ENCODE data around the gene ARHGAP23. TPM values are rescaled to one million over a fixed set of nuclear protein-coding genes. Genes with fewer than 3 reads are reported as not detected.

Gene ARHGAP23
- total RNA-seq, 1 donor from 2014 or later = 0.61 TPM

DNA sequence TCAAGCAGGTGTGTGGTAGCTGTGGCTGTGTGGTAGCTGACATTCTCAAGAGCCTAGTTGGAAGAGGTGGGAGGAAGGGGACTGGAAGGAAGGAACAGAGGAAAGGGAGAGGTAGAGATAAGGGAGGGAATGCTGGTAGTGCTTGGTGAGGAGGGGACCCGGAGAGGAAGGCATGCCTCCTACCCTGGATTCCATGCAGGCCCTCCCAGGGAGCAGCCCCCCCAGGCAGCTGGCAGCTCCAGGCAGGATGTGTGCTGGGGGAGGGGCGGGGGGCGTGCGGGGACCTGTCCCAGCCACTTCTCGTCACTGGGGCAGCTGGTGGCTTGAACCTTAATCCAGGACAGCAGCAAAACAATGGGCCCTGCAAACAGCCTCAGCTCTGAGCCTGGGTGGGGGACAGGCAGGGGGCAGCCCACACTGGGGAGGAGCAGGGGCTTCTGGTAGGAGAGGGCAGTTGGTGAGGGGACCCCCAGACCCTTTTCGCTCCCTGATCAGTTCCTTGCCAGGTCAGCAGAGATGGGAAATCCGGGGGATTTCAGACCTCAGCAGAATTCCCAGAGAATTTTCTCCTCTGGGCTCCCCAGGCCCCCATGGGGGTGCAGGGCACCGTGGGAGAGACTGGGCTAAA, 27.1 kb downstream of the ARHGAP23 start:
- DNase-seq = no peak
- Mint-ChIP-seq H3K36me3 (ENCODE audit: low read depth) (no peaks in the 10 kb centered on the region), H3K4me3 (no peak overlapping the region), H3K4me1 (peaks cover 5% of the 10 kb centered on the region), H3K9me3 (no peaks in the 10 kb centered on the region), H3K27me3 (peaks cover 44% of the 10 kb centered on the region), H3K27ac (no peak overlapping the region)
- intact Hi-C loops (cut with micrococcal nuclease) = no loop called here

DNA sequence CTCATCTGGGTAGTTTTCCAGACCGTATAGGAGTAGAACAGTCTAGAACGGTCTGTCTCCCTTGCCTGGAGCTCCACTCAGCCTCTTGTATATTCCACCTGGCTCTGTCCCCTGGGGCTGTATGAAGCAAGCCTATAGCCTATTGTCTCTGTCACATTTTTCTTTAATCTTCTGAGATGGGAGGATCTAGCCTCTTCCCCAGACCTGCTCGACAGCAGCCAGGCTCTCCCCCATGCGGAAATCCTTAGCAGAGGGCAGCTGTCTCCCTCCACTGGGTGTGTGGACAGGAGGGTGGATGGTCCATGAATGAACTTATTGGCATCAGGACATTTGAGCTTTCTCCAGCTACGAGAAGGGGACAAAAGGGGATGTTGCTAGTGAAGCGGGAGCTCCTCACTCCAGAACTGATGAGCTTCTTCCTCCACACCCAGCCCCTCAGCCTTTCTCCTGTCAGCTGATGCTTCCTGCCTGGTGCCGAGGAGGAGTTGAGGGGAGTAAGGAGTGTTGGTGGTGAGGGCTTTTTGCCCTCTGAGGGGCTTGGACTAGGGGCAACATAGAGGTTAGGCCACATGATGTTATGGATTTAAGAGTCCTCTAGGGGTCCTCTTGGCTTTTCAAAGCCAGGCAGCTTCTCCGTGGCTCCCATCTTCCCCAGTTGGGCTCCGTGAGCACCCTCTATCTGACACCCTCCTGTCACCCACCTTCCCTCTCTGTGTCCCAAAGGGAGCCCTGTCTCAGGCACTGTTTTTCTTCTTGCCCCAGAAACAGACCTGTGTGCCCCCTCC, 28.0 kb downstream of the ARHGAP23 start:
- intact Hi-C loops (cut with micrococcal nuclease) = no loop called here
- no peak overlapping the region for H3K4me3 Mint-ChIP-seq
- no peaks in the 10 kb centered on the region for H3K36me3 Mint-ChIP-seq (ENCODE audit: low read depth)
- peaks cover 5% of the 10 kb centered on the region for H3K4me1 Mint-ChIP-seq
- no peak overlapping the region for H3K27ac Mint-ChIP-seq
- peaks cover 40% of the 10 kb centered on the region for H3K27me3 Mint-ChIP-seq
- DNase-seq = no peak
- no peaks in the 10 kb centered on the region for H3K9me3 Mint-ChIP-seq

GRCh38 chr17:38457577-38458371, 29.5 kb downstream of the ARHGAP23 start:
- no peaks in the 10 kb centered on the region for H3K9me3 Mint-ChIP-seq
- peaks cover 5% of the 10 kb centered on the region for H3K4me1 Mint-ChIP-seq
- H3K4me3 Mint-ChIP-seq = no peak overlapping the region
- no peak for DNase-seq
- no peak overlapping the region for H3K27ac Mint-ChIP-seq
- H3K27me3 Mint-ChIP-seq = peaks cover 27% of the 10 kb centered on the region
- intact Hi-C loops (cut with micrococcal nuclease) = no loop called here
- H3K36me3 Mint-ChIP-seq (ENCODE audit: low read depth) = no peaks in the 10 kb centered on the region

DNA sequence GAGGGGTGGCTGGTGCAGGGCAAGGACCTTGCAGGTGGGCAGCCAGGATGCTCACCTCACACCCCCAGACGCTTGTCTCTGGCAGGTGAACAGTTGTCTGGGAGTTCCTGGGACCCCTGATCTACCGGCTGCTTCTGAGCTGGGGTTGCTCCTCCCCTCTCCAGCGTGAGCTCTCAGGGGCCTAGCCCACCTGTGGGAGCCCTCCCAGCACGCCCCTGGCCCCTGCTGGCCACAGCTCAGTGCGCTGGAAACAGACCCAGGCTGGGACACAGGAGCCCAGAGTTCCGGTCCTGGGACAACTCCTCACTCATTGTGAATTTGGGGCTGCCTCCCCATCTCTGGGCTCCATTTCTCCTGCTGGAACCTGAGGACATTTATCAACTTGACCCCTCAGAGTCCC, 30.3 kb downstream of the ARHGAP23 start:
- no peaks in the 10 kb centered on the region for H3K36me3 Mint-ChIP-seq (ENCODE audit: low read depth)
- H3K27ac Mint-ChIP-seq = no peak overlapping the region
- H3K4me3 Mint-ChIP-seq = no peak overlapping the region
- no peaks in the 10 kb centered on the region for H3K4me1 Mint-ChIP-seq
- peaks cover 21% of the 10 kb centered on the region for H3K27me3 Mint-ChIP-seq
- H3K9me3 Mint-ChIP-seq = no peaks in the 10 kb centered on the region
- DNase-seq = no peak
- intact Hi-C loops (cut with micrococcal nuclease) = no loop called here

DNA sequence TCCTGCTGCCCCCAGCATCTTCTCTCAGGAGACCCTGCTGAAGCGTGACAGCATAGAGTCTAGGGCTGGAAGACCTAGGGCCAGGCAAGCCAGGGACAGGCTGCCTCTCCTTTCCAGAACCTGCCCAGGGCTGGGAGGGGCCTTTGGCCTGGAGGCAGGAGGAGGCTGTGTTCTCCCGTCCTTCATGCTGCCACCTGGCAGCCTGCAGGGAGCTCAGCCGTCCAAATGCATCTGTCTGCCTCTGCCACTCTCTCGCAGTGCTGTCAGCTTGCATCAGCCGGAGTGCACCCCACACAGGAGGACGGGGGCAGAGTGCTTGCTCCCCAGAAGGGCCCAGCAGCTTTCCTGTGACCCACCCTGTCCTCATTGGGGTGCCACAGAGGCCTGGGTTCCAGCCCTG, 31.3 kb downstream of the ARHGAP23 start:
- DNase-seq = no peak
- Mint-ChIP-seq H3K27ac (no peak overlapping the region), H3K4me3 (no peak overlapping the region), H3K4me1 (no peaks in the 10 kb centered on the region), H3K9me3 (no peaks in the 10 kb centered on the region), H3K36me3 (ENCODE audit: low read depth) (no peaks in the 10 kb centered on the region), H3K27me3 (peaks cover 16% of the 10 kb centered on the region)
- intact Hi-C loops (cut with micrococcal nuclease) = no loop called here

DNA sequence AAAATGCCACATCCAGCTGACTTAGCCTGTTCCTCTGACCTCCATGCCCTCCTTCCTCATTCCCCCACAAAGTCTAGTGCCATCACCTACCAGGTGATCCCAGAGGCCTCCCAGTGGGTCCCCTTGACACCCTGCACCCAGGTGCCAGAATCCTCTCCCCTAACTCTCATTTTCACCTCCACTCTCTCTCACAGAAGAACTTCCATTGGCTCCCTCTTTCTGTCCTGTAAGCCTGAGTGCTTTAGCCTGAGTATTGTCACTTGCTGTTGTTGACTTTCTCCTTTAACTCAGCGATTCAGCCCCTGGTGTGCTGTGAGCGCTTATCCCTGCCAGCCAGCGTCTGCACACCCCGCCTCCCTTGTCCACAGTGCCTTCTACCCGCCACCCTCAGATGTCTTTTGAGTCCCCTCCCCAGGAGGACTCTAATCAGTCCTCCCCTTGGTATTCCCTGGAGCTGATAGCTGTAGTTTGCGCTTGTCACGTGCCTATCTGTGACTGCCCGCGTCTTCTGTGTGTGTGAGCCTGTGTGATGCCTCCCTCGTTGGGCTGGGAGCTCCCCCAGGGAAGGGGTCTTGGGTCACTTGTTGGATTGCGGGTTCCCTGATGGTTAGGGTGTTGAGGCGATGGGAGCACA, 31.9 kb downstream of the ARHGAP23 start:
- peaks cover 9% of the 10 kb centered on the region for H3K27me3 Mint-ChIP-seq
- H3K4me1 Mint-ChIP-seq = no peaks in the 10 kb centered on the region
- no peak overlapping the region for H3K4me3 Mint-ChIP-seq
- H3K27ac Mint-ChIP-seq = no peak overlapping the region
- H3K36me3 Mint-ChIP-seq (ENCODE audit: low read depth) = no peaks in the 10 kb centered on the region
- DNase-seq = no peak
- intact Hi-C loops (cut with micrococcal nuclease) = no loop called here
- no peaks in the 10 kb centered on the region for H3K9me3 Mint-ChIP-seq

DNA sequence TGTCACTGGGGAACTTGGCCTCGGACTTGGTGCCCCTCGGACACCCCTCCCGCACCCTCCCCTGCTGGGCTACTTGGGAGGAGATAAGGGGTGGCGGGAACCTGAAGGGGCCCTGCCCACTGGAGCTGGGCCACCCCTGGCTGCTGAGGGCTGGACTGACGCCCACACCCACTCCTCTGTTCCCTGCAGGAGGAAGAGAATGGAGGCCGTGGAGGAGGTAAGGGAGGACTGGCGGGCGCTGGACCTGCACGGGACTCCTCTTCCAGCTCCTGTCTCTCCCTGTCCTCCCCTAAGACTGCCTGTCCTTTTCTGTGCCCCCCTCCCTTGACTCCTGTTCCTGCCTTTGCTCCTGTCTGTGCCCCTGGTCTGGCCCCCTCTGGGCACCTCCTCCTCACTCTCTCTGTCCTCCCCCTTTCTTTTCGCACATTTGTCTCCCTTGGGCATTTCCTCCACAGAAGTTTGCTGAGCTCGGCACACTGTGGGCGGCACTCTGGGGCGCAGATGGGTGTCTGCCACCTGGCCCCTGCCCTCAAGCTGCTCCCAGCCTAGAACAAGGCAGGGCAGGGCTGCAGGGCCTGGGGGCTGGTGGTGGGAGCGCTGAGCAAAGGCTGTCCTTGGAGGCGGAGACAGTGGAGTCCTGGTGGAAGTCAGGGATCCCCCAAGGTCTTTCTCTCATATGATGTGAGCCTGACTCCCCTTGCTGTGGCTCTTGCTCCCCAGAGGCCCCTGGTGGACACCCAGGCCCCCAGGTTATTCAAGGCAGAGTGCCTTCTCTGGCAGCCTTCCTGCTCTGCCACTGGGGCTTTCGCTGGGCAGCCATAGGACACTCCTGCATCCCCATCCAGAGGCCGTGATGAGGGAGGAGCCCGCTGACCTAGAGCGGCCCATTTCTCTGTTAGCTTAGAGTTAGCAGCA, 32.7 kb downstream of the ARHGAP23 start:
- H3K4me1 Mint-ChIP-seq = no peaks in the 10 kb centered on the region
- peaks cover 9% of the 10 kb centered on the region for H3K27me3 Mint-ChIP-seq
- H3K4me3 Mint-ChIP-seq = no peak overlapping the region
- H3K36me3 Mint-ChIP-seq (ENCODE audit: low read depth) = no peaks in the 10 kb centered on the region
- no peak overlapping the region for H3K27ac Mint-ChIP-seq
- DNase-seq = no peak
- no peaks in the 10 kb centered on the region for H3K9me3 Mint-ChIP-seq
- intact Hi-C loops (cut with micrococcal nuclease) = no loop called here

DNA sequence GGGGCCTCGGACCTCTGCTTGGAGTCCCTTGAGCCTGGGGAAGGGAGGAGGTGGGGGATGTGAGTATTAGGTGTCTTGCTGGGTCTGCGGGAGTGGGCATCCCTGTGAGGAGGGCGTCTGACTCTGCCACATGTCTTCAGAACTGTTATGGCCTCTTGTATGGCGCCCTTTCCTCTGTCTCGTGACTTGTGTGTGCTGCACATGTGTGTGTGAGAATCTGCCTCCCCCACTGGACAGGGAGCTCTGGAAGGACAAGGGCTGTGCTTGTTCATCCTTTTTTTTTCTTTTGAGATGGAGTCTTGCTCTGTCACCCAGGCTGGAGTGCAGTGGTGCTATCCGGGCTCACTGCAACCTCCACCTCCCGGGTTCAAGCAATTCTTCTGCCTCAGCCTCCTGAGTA, 33.4 kb downstream of the ARHGAP23 start:
- Mint-ChIP-seq H3K4me3 (no peak overlapping the region), H3K9me3 (no peaks in the 10 kb centered on the region), H3K27me3 (peaks cover 5% of the 10 kb centered on the region), H3K27ac (no peak overlapping the region), H3K4me1 (no peaks in the 10 kb centered on the region), H3K36me3 (ENCODE audit: low read depth) (no peaks in the 10 kb centered on the region)
- no peak for DNase-seq
- intact Hi-C loops (cut with micrococcal nuclease) = no loop called here

DNA sequence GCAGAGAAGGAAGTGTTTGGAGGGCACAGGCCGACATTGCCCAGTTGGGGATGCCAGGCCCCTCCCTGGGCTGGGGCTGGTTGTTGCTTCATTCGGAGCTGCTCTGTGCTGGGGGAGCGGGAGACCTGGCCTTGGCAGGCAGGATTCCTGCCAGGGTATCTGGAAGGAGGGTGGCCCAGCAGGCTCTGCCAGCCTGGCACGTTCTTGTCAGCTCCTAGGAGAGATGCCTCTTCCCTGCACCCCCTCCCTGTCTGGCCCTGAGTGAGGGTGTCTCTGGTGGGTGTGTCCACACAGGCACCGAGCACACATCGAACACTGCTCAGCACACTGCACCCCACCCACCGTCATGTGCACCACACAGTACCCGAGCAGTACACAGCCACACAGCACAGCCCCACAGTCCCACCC, 35.2 kb downstream of the ARHGAP23 start:
- H3K4me1 Mint-ChIP-seq = no peaks in the 10 kb centered on the region
- intact Hi-C loops (cut with micrococcal nuclease) = no loop called here
- no peak overlapping the region for H3K27ac Mint-ChIP-seq
- no peak overlapping the region for H3K4me3 Mint-ChIP-seq
- no peaks in the 10 kb centered on the region for H3K36me3 Mint-ChIP-seq (ENCODE audit: low read depth)
- H3K27me3 Mint-ChIP-seq = no peaks in the 10 kb centered on the region
- no peak for DNase-seq
- no peaks in the 10 kb centered on the region for H3K9me3 Mint-ChIP-seq

GRCh38 chr17:38464251-38464722, 36.0 kb downstream of the ARHGAP23 start:
- Mint-ChIP-seq H3K4me3 (no peak overlapping the region), H3K4me1 (no peaks in the 10 kb centered on the region), H3K27ac (no peak overlapping the region), H3K9me3 (no peaks in the 10 kb centered on the region), H3K36me3 (ENCODE audit: low read depth) (no peaks in the 10 kb centered on the region), H3K27me3 (no peaks in the 10 kb centered on the region)
- intact Hi-C loops (cut with micrococcal nuclease) = no loop called here
- no peak for DNase-seq

- no peak for DNase-seq
- H3K4me1 Mint-ChIP-seq = no peaks in the 10 kb centered on the region
- intact Hi-C loops (cut with micrococcal nuclease) = no loop called here
Measured at GRCh38 chr17:38464723-38465390, 36.6 kb downstream of the ARHGAP23 start.

GRCh38 chr17:38465391-38466345, 37.4 kb downstream of the ARHGAP23 start:
- no peak for DNase-seq
- Mint-ChIP-seq H3K4me3 (no peak overlapping the region), H3K27ac (no peak overlapping the region), H3K27me3 (no peaks in the 10 kb centered on the region), H3K9me3 (no peaks in the 10 kb centered on the region), H3K4me1 (no peaks in the 10 kb centered on the region), H3K36me3 (ENCODE audit: low read depth) (no peaks in the 10 kb centered on the region)
- intact Hi-C loops (cut with micrococcal nuclease) = no loop called here

More at GRCh38 chr17:38464723-38465390, 36.6 kb downstream of the ARHGAP23 start:
- no peaks in the 10 kb centered on the region for H3K36me3 Mint-ChIP-seq (ENCODE audit: low read depth)
- no peaks in the 10 kb centered on the region for H3K9me3 Mint-ChIP-seq
- H3K27me3 Mint-ChIP-seq = no peaks in the 10 kb centered on the region
- H3K27ac Mint-ChIP-seq = no peak overlapping the region
- H3K4me3 Mint-ChIP-seq = no peak overlapping the region

Measured in activated CD4-positive, alpha-beta T cell treated with anti-CD3 and anti-CD28 coated beads, Interleukin-2, amount 10 ng/mL, durations not matched to agents 24 days and 14 days (primary cell).